Esophagus squamous epithelium (tissue), 5 donors: ENCODE data around the gene MRPL30. TPM values are rescaled to one million over a fixed set of nuclear protein-coding genes. Genes with fewer than 3 reads are reported as not detected.
"Not testable (repeated sequence)": the region's sequence is repeated elsewhere in the genome, so short reads cannot be mapped to it uniquely, and the experiment has no call there.

Experiments used
- DNase-seq: peaks from one replicate; lab custom pipeline; 2025; lab: John Stamatoyannopoulos, UW
- H3K27ac ChIP-seq, 4 donors: fragments of 200-600 bp; sonication (generic); one replicate each; pipeline ENCODE4 v1.5.1; 2016 to 2019; ENCODE audit warnings: mild to moderate bottlenecking in 1 of 4
- H3K27me3 ChIP-seq, 4 donors: fragments of 200-600 bp; sonication (generic); 1 replicate in 3 of 4; 2 replicates in 1 of 4; pipeline versions ENCODE4 v1.5.1 to v1.6.0; 2017 to 2021; ENCODE audit warnings: antibody characterized with exemption in 1 of 4
- H3K36me3 ChIP-seq, 3 donors: fragments of 200-600 bp; sonication (generic); one replicate each; pipeline ENCODE4 v1.5.1; 2016 to 2019
- H3K4me1 ChIP-seq, 3 donors: fragments of 200-600 bp; sonication (generic); one replicate each; pipeline ENCODE4 v1.5.1; 2017 to 2019
- H3K4me3 ChIP-seq, 4 donors: fragments of 200-600 bp; sonication (generic); 1 replicate in 3 of 4; 2 replicates in 1 of 4; pipeline ENCODE4 v1.5.1; 2016 to 2019; ENCODE audit warnings: mild to moderate bottlenecking in 2 of 4, moderate library complexity in 1 of 4
- H3K9me3 ChIP-seq, 3 donors: fragments of 200-600 bp; sonication (generic); one replicate each; pipeline ENCODE4 v1.5.1; 2016 to 2019
- CTCF ChIP-seq, 6 experiments: fragments of 450-650 bp in 4 of 6; fragments of 200-600 bp in 2 of 6; sonication (generic) in 2 of 6; IDR thresholded peaks; one replicate each; pipeline ENCODE4 v1.5.1; 2016 to 2019; ENCODE audit warnings: antibody characterized with exemption in 6 of 6, mild to moderate bottlenecking in 4 of 6, moderate library complexity in 4 of 6
- POLR2A ChIP-seq, 4 donors: fragments of 450-650 bp; IDR thresholded peaks; one replicate each; pipeline ENCODE4 v1.6.1; 2017; ENCODE audit warnings: antibody characterized with exemption in 4 of 4, mild to moderate bottlenecking in 4 of 4, moderate library complexity in 3 of 4
- WGBS, 2 donors: methylation state at CpG; one replicate each; pipeline ENCODE4 v1.1.5; 2018; 5-methylcytosine and 5-hydroxymethylcytosine counted together
- intact Hi-C: fragments of 100-400 bp; cut with DNase I; formaldehyde crosslinking; loops from one replicate; pipeline ENCODE4 v1.15.0; 2022
- total RNA-seq, 4 donors: library from RNA; depleted of rRNA; stranded (reverse); fragments of >200 nt; gene quantifications; one replicate each; pipeline ENCODE4 v1.1.0, GENCODE V29; 2016
- donor health status: DM: yes; HTN: yes; CAD: no.

Gene MRPL30
- 10 to 100 TPM; 18.3 to 35.9 (median 32.8) TPM for total RNA-seq

- intact Hi-C loops = loop anchor here (10.0 kb wide), 1 partner anchor 154 kb away; the partner anchor contains the start of genes EIF5B and TXNDC9
- peak in 1 of 6 experiments; percentile 50 for TF ChIP-seq CTCF (IDR thresholded peaks at IDR 0.05)
- TF ChIP-seq POLR2A (IDR thresholded peaks at IDR 0.05) = peak in 2 of 4 donors; percentile 32 to 45
- H3K9me3 ChIP-seq = no peaks in the 10 kb centered on the region
- no peaks in the 10 kb centered on the region for H3K36me3 ChIP-seq
- peak; percentile 56 for DNase-seq
- H3K27ac ChIP-seq = peak within 1 kb of the TSS; percentile 67 to 81 (median 79)
- 0% methylated on average over 31 to 37 of the region's 39 CpGs for WGBS, 2 donors
- peaks cover 14 to 55% (median 21%) of the 10 kb centered on the region in 3 donors for H3K4me1 ChIP-seq
- H3K27me3 ChIP-seq = no peaks in the 10 kb centered on the region
- H3K4me3 ChIP-seq = peak within 1 kb of the TSS; percentile 58 to 97 (median 63)
Measured at GRCh38 chr2:99180755-99181623, at the start of gene MRPL30, which contains the start of gene MITD1. Gene MRPL30, plus strand, starts transcription at chr2:99181184. Its CDS starts 5,020 bp downstream, at chr2:99186204. Gene MITD1, minus strand, starts transcription at chr2:99181058. Its CDS starts 77 bp downstream, at chr2:99180981.

- H3K27ac ChIP-seq, H3K4me1 ChIP-seq, H3K36me3 ChIP-seq, intact Hi-C loops, DNase-seq, H3K4me3 ChIP-seq, H3K27me3 ChIP-seq: not testable (repeated sequence)
- WGBS, 2 donors = 80 to 81% methylated on average over 1 to 2 of the region's 2 CpGs
- H3K9me3 ChIP-seq = peaks cover 0 to 48% (median 22%) of the 10 kb centered on the region in 3 donors
Measured at GRCh38 chr2:99135044-99135556, 45.9 kb upstream of the MRPL30 start.

GRCh38 chr2:99139003-99139402 is 42.0 kb upstream of the MRPL30 start:
- TF ChIP-seq CTCF (IDR thresholded peaks at IDR 0.05) (no peak), POLR2A (IDR thresholded peaks at IDR 0.05) (no peak)
- Histone ChIP-seq H3K9me3 (peaks cover 0 to 11% (median 5%) of the 10 kb centered on the region in 3 donors), H3K27me3 (no peaks in the 10 kb centered on the region), H3K4me3 (no peak overlapping the region), H3K36me3 (peaks cover 0 to 7% (median 0%) of the 10 kb centered on the region in 3 donors), H3K4me1 (peaks cover 5 to 21% (median 8%) of the 10 kb centered on the region in 3 donors), H3K27ac (no peak overlapping the region)
- intact Hi-C loops = no loop called here
- WGBS, 2 donors = 95 to 96% methylated on average over 4 of the region's 4 CpGs
- no peak for DNase-seq

- Histone ChIP-seq H3K4me1 (peaks cover 5 to 21% (median 8%) of the 10 kb centered on the region in 3 donors), H3K27me3 (no peaks in the 10 kb centered on the region), H3K9me3 (peaks cover 0 to 2% (median 0%) of the 10 kb centered on the region in 3 donors), H3K36me3 (no peaks in the 10 kb centered on the region), H3K4me3 (peak overlapping the region; percentile 71 to 96 (median 94)), H3K27ac (peak overlapping the region; percentile 87 to 98 (median 96))
- DNase-seq = no peak
- WGBS, 2 donors = 24 to 25% methylated on average over 13 of the region's 17 CpGs
- intact Hi-C loops = no loop called here
- no peak for TF ChIP-seq POLR2A (IDR thresholded peaks at IDR 0.05)
- TF ChIP-seq CTCF (IDR thresholded peaks at IDR 0.05) = no peak
Measured at GRCh38 chr2:99140056-99140859, 40.7 kb upstream of the MRPL30 start.

GRCh38 chr2:99140860-99141109 is 40.2 kb upstream of the MRPL30 start:
- intact Hi-C loops = no loop called here
- Histone ChIP-seq H3K4me3 (peak overlapping the region; percentile 71 to 96 (median 94)), H3K27me3 (no peaks in the 10 kb centered on the region), H3K36me3 (no peaks in the 10 kb centered on the region), H3K27ac (peak overlapping the region; percentile 87 to 98 (median 96)), H3K9me3 (no peaks in the 10 kb centered on the region), H3K4me1 (peaks cover 5 to 21% (median 8%) of the 10 kb centered on the region in 3 donors)
- no peak for DNase-seq
- WGBS, 2 donors = 0% methylated on average over 12 to 15 of the region's 21 CpGs
- TF ChIP-seq CTCF (IDR thresholded peaks at IDR 0.05) = no peak
- peak in 2 of 4 donors; percentile 70 to 93 for TF ChIP-seq POLR2A (IDR thresholded peaks at IDR 0.05)
